Cardiac fibroblast (primary cell): ENCODE measurements around the gene ARHGAP20.

Experiments used
- DNase-seq, 2 donors: peaks; one replicate each; pipeline versions ENCODE4 v3.0.0 to v3.0.0-alpha.2; 2010; ENCODE audit warnings: low read depth in 2 of 2
- H3K4me3 ChIP-seq, 2 donors: replicated peaks in 1 of 2; 1 replicate in 1 of 2; 2 replicates in 1 of 2; pipeline ENCODE4 v1.5.1; 2011; ENCODE audit warnings: low read depth in 2 of 2, low read length in 2 of 2, mild to moderate bottlenecking in 2 of 2, moderate library complexity in 1 of 2
- TF ChIP-seq, protein P1 (sequence below): IDR thresholded peaks from one replicate; pipeline ENCODE4 v1.5.1; 2011; ENCODE audit warnings: low read depth, mild to moderate bottlenecking, low read length, inconsistent platforms

Gene ARHGAP20

DNA sequence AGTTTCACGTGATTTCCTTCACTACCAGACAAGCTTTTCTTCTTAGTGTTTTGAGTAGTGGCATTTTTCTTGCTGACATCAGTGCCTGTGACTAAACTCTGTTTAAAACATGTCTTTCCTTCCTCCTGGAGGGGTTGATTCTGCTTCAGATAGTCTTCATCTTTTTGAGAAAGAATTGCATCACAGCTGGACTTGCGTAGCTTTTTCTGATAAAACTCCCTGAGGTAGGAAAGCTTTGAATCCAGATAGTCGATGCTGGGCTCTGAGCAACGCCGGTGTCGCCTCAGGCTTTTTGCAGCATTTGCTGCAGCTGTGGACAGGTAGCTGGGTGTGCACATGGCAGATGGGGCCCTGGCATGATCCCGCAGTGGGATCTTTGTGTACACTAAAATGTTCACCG lies 131.7 kb downstream of the ARHGAP20 start:
- no peak overlapping the region for H3K4me3 ChIP-seq
- TF ChIP-seq, protein P1, sequence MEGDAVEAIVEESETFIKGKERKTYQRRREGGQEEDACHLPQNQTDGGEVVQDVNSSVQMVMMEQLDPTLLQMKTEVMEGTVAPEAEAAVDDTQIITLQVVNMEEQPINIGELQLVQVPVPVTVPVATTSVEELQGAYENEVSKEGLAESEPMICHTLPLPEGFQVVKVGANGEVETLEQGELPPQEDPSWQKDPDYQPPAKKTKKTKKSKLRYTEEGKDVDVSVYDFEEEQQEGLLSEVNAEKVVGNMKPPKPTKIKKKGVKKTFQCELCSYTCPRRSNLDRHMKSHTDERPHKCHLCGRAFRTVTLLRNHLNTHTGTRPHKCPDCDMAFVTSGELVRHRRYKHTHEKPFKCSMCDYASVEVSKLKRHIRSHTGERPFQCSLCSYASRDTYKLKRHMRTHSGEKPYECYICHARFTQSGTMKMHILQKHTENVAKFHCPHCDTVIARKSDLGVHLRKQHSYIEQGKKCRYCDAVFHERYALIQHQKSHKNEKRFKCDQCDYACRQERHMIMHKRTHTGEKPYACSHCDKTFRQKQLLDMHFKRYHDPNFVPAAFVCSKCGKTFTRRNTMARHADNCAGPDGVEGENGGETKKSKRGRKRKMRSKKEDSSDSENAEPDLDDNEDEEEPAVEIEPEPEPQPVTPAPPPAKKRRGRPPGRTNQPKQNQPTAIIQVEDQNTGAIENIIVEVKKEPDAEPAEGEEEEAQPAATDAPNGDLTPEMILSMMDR: no peak

DNA sequence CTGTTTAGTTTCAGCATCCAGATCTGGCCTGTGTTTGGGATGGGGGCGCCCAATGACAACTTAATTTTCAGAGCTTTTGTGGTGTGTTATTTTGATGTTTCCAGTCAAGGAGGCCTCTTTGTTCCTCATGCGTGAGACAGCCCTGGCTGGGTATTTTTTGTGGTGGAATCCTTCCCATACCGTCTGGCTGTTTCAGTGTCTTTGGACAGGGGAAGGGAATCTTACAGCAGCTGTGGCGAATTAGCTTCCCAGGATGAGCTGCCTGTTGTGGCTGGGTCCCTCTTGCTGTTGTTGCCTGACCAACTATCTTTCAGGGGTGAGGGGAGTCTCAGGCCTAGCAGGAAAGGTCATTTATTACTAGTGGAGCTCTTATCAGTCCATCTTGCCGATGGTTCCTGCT lies 138.8 kb downstream of the ARHGAP20 start:
- TF ChIP-seq, protein P1: no peak
- DNase-seq: no peak
- H3K4me3 ChIP-seq: no peak overlapping the region

More for the DNA sequence above, 131.7 kb downstream of the ARHGAP20 start:
- DNase-seq: no peak

DNA sequence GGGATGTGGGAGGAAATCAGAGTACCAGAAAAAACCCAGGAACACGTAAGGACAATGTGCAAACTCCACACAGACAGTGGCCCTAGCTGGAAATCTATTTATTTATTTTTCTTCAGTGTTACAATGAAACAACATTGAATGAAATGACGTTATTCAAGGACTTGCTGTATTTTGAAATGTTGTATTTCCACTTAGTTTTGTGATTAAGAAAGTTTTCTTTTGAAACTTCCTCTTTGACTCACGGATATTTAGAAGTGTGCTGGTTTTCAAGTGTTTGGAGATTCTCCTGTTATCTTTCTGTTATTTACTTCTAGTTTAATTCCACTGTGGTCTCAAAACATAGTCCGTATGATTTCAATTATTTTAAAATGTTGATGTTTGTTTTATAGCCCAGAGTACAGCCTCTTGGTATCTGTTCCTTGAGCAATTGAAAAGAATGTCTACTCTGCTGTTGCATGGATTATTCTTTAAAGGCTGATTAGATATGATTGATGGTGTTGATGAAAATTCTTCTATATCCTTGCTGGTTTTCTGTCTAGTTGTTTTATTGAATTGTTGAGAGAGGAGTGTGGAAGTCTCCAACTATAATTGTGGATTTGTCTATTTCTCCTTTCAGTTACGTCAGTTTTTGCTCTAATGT lies 141.0 kb downstream of the ARHGAP20 start:
- H3K4me3 ChIP-seq: no peak overlapping the region
- TF ChIP-seq, protein P1: no peak
- DNase-seq: no peak

DNA sequence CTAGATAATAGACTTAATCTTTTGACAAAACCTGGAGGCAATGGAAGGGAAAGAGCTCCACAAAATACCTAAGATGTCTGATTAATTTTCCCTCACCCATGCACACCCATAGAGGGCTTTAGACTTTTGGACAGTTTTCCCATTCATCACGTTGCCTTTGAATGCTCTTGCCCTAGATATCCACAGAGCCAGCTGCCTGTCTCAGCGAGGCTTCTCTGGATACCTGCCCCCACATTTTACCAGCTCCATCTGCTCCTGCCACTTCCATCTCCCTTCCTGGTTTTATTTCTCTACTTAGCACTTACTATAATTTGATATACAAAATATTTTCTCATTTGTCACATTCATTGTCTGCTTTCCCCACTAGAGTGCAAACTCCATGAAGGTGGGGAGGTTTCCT lies 145.7 kb downstream of the ARHGAP20 start:
- no peak for DNase-seq
- TF ChIP-seq, protein P1: no peak
- no peak overlapping the region for H3K4me3 ChIP-seq

DNA sequence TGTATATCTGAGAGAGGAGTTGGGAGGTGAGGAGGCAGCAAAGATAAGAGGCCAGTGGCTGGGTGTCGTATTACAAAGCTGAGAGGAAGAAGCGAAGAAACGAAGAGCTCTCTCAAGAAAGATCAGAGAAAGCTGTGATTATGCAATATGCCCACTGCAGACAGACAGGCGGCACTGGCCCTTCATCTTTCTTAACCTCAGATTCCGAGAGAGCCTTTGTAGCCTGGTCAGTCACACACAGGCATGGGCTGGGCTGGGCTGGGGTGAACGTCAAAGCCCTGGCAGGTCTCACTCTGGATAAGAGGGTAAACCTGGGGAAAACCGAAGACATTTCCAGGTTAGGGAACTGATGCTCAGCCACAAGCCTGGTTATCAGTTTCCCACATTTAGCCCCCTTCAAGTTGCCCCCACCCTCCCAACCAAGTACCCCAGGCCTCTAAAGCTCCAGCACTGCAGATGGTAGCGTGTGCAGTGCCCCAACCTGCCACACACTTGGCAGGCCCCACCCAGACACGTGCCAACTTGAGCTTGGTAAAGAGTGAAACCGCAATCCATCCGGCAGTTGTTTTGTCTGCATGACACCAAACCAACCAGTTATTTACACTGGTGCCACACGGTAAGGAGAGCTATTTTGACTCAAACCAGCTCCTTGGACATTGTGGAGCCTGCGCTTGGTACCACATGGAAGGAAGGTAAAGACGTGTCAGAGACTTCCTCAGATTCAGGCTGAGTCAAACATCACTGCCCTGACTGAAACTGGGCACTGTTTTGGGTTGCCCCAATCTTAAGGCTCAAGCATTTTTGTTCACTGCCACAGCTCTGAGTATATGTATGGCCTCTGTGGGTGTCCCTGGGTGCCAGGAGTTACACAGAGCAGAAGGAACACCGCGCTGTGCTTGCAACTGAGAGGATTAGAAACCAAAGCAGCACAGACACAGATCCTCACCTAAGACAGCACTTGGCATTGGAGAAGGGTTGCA lies 146.6 kb downstream of the ARHGAP20 start:
- TF ChIP-seq, protein P1: no peak
- DNase-seq: peak; percentile 14 to 32
- no peak overlapping the region for H3K4me3 ChIP-seq

DNA sequence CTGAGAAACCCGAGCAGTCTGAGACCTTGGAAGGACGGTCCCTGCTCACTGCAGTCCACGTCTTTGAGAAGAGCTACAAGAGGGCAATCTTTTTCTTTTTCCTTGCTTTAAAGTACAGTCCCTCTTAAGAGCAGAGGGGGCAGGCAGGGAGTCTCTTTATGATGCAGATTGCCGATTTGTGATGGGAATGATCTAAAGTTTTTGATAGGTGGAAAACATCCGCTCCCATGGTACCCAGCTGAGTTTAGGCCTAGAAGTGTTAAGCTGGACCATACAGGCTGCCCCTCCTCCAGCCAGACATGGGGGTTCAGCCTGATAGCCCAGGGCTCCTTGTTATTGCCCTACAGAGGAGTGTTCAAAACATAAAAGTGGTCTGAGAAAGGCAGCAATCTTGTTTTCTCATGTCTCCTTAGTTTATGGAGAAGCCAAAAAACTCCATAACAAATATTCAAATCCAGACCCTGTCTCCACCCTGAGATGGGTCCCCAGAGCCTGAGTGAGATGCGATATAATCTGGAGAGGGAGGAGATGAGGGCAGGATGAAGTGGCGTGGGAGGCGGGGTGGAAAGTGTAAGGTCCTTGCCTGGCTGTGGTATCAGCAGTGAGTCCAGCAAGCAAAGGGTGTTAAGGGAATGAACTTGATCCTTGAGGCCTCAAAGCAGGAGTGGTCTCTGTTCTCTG lies 147.4 kb downstream of the ARHGAP20 start:
- no peak overlapping the region for H3K4me3 ChIP-seq
- no peak for DNase-seq
- TF ChIP-seq, protein P1: no peak
